ENCODE results near the gene FGD2.
"Not testable (repeated sequence)": the region's sequence is repeated elsewhere in the genome, so short reads cannot be mapped to it uniquely, and the experiment has no call there.

FGD2 gene

DNA sequence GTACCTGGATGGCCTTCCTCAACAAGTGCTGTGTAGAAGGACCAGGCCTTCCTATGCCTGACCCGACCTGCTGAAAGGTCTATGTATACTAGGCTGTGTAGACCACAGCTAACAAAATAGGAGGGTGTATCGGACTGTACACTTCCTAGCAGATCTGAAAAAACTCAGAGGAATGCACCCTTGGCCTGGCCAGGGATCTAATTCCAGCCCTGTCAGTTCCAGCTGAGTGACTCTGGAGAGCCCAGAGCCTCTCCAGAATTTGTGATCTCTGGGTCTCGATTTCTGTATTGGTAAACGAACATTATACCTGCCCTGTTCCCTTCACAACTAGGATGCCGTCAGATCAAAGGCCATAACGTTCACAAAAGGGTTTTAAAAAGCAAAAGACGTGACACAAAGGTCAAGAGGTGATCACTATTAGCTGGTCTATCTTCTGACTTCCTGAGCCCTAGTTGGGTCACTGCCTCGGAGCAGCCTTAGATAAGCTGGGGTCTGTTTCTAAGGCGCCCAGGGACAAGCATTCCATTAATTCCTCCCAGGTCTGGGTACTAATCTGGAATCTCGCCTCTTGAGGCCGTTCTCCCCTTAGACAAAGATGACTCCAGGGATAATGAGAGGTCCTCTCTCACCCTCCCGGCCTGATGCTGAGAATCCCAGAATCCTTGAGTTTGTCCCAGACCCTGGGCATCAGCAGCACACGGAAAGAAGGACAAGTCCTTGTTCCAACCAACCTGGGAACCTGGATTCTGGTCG, 33.4 kb upstream of the FGD2 start:
- DNase-seq, result no peak

DNA sequence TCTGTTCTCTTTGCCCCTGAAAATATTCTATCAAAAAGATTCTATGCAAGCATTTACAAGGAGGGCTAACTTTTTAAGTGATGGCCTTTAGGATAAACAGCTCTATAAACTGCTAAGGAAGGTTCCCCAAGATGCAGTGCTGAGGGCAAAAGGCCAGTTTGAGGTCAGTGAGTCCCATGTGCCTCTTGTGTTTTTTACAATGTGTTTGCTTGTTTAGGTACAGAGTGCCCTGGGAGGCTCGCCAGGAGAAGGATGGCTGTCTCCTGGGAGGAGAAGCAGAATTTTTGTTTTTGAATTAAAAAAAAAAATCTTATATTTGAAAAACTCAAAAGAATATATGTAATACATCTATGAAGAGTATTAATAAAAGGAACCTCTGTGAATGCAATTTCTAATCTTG, 32.3 kb upstream of the FGD2 start:
- DNase-seq, result no peak

DNA sequence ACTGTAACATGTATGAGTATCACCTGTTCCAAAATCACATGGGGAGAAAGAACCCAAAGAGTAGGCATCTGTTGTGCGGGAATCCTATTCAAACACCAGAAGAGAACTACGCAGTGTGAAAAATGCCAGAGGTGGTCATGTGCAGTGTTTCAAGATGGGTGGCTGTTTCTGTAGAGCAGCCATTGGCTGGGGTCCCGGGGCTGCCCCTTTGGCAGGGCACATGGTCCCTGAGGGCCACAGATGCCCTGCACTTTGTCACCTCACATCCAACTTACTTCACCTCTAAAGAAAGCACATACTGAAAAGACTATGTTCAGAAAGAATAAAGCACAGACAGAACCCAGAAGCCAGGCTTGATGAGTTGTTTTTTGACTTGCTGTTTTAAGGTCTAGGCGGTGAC, 31.8 kb upstream of the FGD2 start:
- DNase-seq, result no peak

DNA sequence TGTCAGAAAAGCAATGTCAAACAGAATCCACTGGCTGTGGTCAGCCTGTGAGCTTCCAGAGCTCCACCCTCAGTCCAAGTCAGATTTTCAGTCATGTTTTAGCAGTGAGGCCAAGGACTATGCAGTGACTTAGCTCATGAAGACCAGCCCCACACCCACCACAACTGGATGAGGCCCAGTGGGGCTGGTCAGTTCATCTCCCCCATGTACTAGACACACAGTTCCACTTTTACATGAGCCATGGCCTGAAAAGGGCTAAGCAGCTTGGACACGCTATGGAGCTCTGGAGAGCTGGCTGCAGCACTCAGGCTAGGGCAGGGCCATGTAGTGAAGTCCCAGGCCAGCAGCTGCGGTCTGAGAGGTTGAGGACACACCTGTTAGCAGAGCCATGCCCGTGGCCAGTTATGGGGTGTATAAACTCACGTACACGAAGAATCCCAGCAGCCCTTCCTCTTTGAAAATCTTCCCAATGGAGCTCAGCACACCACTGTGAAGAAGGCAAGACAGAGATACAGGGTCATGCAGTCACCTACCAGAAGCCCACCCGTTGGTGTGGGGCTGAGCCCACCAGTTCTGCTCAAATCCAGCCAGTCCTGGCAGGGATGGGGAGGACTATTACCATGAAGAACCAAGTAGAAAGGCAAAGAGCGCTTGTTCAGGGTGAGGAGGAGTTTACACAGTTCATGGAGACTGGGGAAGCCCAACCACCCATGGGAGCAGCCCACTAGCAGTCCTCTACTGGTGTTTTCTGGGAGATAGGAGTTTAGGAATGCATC, 30.0 kb upstream of the FGD2 start:
- DNase-seq, result no peak

DNA sequence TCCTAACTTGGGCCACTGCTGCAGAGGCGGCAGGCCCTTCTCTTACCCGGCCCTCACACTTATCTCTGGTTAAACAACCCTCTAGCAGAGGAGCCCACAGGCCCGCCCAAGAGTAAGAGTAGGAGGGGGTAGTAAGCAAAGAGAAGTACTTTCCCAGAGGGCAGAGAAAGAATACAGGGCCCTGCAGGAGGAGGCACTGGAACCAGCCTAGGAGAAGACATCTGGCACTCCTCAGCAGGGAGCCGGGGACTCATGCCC, 29.5 kb upstream of the FGD2 start:
- DNase-seq, result no peak

DNA sequence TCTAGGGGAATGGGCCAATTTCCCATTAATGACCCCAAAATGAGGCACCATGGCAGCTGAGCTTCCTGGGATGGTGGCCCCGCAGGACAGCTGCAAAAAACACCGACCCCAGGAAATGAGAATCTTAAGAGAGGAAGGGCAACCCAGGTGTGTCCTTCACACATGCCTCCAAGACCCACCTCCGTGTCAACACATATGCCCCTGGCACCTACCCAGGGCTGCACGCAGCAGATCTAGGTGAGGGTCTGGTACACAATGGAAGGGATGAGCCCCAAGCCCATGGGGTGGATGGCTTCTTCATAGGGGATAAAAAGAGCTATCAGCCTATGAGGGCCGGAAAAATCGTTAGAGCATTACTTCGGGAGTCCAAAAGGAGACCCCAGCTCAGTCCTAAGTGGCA, 28.9 kb upstream of the FGD2 start:
- DNase-seq, result no peak

DNA sequence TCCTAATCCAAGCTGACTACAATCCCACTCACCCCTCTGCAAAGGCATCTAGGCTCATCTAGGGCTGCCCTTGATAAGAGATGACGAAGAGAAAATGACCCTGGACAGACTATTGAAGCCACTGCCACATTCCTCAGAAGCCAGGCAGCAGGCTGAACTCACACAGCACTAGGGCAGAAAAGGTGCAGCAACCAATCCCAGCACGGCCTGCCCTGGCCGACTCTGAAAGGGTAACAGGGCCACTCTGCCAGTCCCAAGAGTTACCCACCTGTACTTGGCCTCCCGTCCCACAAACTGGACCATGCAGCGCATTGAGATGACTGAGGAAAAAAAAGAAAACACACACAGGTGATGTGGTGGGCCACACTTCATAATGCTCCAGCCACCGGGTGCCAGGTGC, 28.5 kb upstream of the FGD2 start:
- DNase-seq, result no peak

DNA sequence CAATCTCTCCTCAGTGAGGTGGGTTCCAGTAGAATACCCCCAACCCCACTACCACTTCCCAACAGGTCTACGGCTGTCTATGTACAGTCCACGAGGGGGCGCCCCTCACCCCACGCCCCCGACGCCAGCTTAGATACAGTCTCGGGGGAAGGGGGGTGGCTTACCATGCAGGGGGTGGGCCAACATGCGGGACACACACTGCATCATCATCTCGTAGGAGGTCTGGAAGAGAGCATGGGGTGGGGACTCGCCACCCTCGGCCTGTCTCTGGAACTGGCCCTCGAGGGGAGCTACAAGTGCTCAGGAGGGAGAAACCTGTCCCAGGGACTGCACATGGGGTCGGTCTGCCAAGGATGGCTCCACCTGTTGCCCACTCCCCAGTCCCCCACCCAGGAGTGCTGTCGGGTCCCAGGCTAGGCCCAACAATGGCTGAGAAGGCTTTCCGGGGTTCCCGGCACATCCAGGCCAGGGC, 27.9 kb upstream of the FGD2 start:
- DNase-seq, result no peak

DNA sequence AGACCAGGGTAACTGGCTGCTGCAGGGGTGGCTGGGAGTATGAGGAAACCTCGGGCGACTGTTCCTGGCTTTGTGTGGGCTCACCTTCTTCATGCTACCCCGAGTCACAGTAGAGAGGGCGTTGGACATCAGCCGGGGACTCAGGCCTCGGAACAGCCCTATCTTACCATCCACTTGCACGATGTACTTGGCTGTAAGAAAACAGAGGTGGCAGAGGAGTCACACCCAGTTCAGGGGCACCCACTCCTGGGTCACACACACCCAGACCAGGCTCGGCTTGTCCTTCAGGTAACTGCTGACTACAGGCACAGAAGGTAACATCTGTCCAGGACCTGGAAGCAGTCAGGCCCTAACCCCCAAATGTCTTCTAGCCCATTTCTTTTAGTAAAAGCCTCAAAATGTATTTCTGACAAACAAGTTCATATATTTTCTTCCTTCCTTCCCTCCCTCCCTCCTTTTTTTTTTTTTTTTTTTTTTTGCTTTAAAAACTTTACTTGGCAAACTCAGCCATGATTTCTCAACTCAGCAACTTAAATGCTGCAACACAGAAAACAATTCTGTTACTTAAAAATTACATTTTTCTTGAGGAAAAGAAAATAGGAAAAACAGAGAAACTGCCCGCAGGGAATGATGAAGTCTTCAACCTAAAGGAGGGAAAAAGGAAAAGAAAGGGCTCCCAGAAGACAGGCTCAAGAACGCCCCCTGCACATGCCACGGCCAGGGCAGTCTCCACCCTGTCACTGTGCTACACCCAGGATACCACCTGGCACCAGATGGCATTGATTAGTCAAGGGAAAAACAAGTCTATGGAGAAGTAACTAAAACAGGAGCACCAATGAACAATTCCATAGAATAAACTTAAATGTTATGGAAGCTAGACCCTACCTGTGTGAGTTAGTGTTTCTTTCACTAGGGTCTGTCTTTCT, 26.8 kb upstream of the FGD2 start:
- DNase-seq, result no peak

DNA sequence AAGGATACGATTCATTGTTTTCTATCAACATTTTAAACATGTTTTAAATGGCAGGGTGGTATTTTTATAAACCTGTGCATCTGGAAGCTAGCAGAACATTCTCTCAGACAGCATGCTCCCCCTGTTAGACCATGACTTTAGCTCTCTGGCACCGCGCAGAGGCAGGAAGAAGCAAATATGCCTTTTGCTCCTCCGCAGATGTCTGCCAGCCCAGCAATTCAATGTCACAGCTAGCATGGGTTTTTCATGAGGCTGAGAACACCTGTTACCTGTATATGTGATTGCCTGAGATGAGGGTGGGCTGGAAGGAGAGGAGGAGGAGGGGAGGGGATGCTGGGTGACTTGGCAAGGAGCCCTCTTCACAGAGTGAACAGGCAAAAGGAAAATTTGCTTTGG, 26.1 kb upstream of the FGD2 start:
- peak; percentile 64 for DNase-seq

DNA sequence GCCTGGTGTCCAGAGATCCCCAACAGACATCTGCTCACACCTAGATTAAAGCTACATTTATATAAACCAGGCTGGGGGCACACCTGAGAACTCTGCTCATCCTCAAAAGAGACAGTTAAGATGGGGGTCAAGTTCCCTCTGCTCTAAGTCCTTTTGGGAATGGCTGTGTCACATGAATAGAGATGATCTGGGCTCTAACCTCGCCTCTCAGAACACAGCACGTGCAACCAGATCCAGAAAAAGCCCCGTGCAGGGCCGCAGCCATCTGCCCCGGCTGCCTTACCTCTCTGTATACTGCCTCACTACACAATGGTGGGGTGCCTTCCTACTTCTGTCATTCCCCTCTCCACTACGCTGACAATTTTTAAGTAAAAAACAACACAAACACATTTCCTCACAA, 25.3 kb upstream of the FGD2 start:
- DNase-seq, result no peak

DNA sequence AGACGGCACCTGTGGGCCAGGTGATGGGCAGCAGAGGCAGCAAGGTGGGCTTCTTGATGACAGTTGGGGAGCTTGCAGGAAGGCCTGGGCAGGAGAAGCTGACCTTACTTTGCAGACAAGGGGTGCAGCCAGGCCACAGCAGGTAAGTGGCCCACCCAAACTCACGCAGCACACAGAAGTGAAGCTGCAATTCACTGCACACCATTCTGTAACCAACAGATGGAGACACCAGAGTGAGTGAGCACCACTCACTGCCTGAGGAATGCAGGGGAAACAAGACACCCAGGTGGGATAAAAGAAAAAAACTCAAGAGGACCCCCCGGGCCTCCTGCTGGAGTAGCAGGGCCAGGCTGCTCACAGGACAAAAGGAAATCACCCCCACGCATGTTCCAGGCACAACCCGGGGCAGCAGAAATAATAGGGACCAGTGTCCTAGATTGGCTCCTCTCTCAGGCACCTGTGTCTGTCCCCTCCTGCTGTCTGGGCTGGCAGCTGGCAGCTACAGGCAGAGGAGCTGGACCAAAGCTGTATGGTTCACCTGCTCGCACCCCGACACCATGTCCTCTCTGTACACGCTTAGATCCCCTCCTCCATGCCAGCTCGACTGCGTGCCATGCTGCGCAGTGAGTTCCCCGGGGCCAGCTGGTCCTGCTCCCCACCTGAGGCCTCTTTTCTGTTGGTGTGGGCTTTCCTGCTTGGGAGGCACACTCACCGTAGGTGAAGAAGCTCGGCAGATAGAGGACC, 24.4 kb upstream of the FGD2 start:
- DNase-seq, result peak; percentile 71

DNA sequence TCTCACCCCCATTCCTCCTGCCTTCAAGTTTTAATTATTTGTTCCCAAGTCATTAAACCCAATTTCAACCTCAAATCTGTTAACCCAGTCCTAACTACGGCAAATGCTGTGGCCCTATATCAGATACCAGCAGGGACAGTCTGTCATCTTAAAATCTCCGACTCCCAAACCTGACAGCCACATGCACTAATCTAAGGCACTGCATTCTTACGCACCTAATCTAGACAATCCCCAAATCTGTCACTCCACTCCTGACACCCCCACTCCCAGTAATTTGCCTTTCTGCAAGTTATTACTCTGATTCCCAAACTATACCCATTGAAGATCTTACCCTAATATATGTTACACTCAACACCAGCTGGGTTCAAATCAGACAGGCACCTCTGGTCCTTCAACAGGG, 21.9 kb upstream of the FGD2 start:
- no peak for DNase-seq

DNA sequence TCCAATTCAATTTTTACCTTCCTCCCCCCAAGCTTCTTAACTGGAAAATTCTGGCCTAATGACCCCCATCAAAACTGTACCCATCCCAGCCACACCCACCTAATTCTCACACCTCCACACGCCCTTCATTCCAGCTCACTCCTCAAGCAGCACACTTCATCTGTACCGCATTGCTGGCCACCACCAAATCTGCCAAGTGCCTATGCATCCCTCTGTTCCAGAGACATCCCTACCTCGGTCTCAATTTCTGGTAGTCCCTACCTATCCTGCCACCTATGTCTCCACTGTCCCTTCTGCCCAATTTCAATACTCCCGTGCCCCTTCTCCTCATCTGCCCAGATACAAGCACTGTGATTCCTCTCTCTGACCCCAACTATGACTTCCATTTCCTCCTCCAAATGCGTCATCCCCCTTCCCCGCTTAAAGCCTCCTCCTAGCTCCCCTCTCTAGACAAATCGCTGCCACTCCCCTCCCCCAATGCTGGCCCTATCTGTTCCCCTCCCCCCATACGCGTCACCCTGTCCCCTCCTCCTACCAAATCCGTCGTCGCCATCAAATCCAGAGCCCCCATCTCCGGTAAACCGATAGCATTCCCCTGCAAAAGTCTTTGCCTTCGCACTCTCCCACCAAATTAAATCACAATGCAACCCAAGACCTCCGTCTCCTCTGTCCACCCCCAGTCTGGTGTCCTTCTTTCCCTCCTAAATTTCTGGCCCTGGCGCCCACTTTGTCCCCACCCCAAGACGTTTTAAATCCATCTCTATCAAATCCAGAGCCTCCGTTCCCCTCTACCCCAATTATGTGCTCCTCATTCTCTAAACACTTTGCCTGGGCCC, 20.7 kb upstream of the FGD2 start:
- DNase-seq, result no peak

DNA sequence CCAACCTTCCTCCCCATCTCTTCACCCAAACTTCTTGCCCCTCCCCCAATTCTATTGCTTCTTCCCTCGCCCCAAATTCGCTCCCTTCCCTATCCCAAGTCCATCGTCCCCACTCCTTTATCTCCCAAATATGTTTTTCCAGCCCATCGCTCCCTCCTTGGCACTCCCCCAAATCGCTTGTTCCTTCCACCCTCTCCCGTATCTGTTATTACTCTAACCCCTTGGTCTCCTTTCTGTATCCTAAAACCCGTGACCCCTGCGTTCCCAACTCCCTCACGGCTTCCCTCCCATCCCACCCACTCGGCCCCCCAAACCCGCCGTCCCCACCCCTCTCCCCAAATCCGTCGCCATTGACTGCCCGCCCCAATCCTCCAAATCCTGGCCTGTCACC, 20.0 kb upstream of the FGD2 start:
- no peak for DNase-seq

DNA sequence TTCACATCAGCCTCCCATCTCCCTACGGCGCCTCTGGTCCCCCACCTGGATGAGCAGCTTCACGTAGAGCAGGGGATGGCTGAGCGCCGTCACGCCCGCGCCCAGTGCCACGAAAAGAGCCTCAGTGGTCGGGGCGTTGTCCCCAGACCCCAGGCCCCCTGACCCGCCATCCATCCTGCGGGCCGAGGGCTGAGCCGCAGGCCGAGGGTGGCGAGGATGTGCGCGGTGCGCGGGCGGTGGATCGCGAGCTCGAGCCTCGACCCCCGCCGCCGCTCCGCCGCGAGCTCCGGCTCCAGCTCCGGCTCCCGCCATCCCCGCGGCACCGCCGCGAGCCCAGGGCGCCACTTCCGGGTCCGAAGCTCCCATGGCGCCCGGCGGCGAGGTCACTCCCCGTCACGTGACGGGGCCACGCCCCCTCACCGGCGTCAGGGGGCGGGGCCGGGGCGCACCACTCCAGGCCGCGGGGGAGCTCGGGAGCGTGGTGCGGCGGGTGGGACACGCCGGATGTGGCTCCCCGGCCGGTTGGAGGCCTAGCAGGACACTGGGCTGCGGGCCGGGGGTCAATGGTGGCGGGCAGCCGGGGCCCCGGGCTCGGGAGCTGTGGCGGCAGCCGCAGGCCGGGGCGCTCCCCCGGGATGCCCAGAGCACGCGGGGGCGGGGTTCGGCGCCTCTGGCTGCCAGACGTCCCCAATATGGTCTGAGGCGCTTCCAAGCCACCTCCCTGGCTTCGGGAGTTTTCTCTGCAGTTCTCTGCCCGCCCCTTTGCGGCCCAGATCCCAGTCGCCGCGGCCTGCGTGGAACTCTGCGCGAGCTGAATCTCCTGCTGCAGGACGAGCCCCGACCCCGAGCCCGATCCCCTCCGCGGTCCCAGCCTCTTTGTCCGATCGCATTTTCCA, 19.4 kb upstream of the FGD2 start, which contains the start of gene MTCH1:
MTCH1 (minus strand) TSS at position 389 of the 896 bp plus-strand sequence; CDS start at position 366, 23 bp downstream.
- DNase-seq, result peak; percentile 88

DNA sequence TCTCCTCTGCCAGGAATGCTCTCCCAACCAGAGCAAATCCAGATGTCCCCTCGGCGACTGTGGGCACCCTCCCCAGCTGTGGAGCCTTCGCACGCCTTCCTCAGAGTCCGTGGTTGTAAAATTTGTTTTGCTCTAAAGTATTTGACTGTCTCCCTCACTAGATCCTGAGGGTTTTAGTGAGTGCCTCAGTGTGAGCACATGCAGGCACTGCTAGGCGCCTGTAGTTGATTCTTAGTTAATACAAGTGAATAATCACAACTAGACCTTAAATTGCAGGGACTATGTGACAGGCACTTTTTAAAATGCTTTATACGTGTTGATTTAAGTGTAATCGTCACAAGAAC, 18.8 kb upstream of the FGD2 start:
- no peak for DNase-seq

DNA sequence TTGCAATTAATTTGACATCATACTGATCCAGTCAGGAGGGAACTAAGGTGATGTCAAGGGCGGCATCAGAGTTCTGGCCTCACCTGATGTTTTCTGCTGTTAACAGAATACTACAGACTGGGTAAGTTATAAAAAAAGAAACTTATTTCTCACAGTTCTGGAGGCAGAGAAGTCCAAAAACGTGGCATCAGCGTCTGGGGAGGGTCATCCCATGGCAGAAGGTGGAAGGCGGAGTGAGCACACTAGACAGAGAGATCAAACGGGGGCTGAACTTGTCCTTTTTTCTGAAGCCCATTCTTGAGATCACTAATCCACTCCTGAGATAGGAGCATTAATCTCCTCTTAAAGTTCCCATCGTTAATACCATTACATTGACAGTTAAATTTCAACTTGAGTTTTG, 16.2 kb upstream of the FGD2 start:
- no peak for DNase-seq

DNA sequence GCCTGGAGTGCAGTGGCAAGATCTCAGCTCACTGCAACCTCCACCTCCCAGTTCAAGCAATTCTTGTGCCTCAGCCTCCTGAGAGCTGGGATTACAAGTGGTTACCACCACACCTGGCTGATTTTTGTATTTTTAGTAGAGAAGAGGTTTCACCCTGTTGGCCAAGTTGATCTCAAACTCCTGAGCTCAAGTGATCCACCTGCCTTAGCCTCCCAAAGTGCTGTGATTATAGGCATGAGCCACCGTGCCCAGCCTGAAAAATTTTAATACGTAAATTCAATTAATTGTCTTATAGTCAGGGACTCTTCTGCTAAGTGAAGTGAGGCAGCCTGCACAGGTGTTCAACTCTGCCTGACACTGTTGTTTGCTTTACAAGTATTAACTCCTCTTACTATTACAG, 15.1 kb upstream of the FGD2 start:
- DNase-seq, result not testable (repeated sequence)

DNA sequence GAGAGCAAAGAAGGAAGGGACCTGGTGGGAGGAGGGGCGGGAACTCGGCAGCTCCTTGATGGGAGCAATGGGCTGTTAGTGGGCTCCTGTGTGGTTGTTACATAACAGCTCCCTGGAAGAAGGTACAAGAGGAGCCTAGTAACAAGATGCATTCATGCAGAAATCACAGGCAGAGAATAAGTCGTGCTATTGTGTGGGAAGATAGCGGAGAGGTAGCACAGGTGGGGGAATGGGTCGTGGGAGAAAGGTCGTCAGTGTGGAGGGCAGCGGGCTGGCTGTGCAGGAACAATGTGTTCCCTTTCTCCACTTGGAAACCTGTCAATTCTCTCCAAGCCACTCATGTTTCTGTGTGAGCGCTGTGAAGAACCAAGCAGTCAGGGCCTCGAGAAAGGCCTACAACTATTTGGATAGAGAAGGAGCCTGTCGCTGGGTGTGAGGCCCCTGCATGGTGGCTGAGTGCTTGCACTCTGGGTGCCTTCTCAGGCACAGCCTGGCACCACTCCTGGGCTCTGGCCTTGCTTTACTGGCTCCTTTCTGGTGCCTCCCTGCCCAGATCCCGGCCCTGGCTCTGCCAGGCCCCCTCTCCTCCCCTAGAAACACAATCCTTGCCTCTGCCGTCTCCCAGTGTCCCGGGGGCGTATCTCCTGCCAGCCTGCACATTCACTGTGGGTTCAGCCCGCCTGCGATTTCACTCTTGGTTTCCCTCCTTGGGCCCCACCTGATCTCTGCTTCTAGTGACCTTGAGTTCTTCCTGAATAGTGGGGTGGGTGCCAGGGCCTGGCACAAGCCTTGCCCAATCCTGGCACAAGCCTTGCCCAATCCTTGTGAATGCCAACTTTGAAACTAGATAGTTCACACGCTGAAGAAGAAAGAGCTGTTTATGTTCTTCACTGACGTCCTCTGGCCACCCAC, 7.4 kb upstream of the FGD2 start:
- no peak for DNase-seq
